ENCODE measurements around the gene HRAS.

DNA sequence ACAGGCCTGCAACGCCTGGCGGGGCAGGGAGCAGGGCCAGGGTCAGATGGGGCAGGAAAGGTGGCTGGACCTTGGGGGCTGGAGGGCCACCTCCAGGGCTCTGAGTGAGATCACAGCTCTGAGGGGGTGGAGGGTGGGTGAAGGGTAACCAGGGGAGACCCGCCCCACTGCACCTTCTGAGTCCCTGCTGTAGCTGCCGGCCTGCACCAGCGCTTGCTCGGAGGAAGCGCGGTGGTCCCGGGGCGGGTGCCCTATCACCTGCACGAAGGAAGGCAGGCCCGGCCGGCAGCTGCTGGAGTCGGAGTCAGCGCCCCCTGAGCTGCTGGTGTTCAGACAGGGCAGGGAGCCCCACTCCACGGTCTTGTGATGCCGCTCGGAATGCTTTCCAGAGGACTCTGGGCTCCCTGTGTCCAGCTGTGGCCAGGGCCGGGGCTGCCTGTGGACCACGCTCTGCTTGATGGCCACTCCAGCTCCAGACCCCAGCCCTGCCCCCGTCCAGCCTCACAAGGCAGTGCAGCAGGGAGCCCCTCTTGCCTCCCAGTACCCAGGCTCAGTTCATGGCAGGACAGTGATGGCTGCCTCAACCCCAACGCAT is 21.4 kb upstream of the HRAS start:
- TF ChIP-seq, protein P1, sequence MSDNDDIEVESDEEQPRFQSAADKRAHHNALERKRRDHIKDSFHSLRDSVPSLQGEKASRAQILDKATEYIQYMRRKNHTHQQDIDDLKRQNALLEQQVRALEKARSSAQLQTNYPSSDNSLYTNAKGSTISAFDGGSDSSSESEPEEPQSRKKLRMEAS (IDR thresholded peaks at IDR 0.05), result no peak
- TF ChIP-seq EP300 (IDR thresholded peaks at IDR 0.05; ENCODE audit: borderline replicate concordance in 1 of 2, low read depth in 2 of 2, low read length in 2 of 2), result no peak
- TF ChIP-seq RXRA (IDR thresholded peaks at IDR 0.05; ENCODE audit: insufficient read depth, low read depth, low read length), result no peak

All from H1 (cell line).